HG02763 (cell line): ENCODE data around the gene MFSD2B.
"Not testable (repeated sequence)": the region's sequence is repeated elsewhere in the genome, so short reads cannot be mapped to it uniquely, and the experiment has no call there.

Source experiments
- ATAC-seq: cut with Tn5 transposase; IDR thresholded peaks from one replicate; pipeline ENCODE4 v1.9.1; 2021; ENCODE audit warnings: mild to moderate bottlenecking, moderate library complexity; ENCODE audit not compliant: unreplicated experiment

MFSD2B gene

DNA sequence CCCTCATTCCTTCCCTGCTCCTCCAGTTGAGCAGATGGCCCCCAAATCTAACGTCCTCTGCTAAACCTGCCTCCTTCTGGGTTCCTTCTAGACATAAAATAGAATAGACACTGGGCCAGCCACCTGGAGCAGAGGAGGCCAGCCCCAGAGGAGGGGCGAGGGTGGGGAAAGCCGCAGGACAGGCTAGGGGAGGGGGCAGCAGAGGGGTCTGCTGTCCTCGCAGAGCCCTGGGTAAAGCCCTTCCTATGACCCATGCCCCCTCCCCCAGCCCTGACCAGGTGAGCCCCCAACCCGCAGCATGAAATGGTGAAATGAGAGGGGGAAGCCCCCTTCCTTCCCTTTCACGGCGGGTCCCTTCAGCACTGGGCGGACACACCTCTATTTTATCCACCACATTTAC lies 7.8 kb downstream of the MFSD2B start:
- ATAC-seq, result no peak

DNA sequence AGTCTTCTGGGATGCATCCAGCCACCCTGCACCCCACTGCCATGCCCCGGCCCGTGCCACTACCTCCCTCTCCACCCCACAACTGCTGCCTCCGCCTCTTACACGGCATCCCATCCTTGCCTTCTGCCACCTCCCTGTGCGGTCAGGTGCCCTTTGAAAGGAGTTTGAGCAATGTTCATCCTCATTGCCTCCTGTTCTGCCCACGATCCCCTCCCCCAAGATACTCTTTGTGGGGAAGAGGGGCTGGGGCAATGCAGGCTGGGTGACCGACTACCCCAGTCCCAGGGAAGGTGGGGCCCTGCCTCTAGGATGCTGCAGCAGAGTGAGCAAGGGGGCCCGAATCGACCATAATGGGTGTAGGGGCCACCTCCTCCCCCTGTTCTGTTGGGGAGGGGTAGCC lies 8.4 kb downstream of the MFSD2B start:
- no peak for ATAC-seq

DNA sequence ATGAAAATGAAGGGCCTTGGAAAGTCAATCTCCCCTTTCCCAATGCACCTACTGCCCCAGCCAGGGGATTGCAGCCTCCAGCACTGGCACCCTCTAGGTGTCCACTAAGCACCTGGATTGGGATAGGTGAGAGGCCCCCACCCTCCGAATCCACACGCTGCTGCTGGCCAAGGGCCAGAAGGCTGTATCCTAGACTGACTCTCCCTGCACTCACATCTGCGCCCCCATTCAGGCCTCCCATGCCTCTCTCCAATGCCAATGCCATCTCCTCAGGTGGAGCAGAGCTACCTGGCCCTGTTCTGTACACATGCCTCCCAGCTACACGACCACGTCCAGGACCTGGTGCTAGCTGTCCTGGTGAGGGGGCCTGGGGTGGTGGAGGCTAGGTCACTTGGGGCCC lies 9.8 kb downstream of the MFSD2B start:
- ATAC-seq, result no peak

DNA sequence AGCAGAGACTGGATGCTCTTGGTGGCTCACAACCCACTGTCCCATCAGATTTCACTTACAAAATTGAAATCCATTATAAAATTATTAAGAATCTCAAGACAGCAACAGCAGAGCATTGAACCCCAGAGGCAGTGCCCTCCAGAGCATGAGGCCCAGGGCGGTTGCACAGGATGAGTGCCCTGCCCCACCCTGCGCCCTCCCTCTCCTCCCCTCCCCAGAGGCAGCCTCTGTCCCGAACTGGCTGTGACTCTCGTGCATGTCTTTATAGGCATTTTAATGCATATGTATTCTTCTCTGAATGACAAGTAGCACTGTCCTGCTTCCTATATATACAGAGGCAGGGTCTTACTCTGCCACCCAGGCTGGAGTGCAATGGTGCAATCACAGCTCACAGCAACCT lies 10.4 kb downstream of the MFSD2B start:
- no peak for ATAC-seq

DNA sequence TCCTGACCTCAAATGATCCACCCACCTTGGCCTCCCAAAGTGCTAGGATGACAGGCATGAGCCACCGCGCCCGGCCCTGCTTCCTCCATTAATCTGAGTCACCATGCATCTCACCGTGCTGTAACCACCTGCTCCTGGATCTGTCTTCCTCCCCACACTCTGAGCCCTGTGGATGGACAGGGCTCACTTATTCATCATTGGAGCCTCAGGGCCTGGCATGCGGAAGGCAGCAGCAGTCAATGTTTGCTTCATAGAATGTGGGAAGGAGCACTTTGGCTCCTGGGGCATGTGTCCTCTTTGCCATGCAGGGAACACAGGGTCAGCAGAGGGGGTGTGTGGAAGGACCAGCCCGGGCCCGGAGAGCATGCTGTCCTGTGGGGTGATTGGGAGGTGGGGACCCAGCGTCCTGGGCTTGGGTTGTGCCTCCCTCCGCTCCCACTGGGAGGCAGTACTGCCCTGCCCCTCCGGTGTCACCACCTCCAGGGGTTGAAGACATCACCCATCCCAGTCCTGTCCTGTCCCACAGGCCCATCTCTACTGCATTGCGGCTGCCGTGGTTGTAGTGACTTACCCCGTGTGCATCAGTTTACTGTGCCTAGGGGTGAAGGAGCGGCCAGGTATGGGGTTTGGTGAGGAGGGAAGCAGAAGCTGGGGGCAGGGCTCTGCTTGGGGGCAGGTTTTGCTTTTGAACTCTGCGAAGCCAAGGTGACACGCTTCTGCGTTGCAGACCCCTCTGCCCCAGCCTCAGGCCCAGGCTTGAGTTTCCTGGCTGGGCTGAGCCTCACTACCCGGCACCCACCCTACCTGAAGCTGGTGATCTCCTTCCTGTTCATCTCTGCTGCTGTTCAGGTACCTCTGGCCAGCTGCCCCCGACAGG lies 11.5 kb downstream of the MFSD2B start:
- ATAC-seq, result no peak

DNA sequence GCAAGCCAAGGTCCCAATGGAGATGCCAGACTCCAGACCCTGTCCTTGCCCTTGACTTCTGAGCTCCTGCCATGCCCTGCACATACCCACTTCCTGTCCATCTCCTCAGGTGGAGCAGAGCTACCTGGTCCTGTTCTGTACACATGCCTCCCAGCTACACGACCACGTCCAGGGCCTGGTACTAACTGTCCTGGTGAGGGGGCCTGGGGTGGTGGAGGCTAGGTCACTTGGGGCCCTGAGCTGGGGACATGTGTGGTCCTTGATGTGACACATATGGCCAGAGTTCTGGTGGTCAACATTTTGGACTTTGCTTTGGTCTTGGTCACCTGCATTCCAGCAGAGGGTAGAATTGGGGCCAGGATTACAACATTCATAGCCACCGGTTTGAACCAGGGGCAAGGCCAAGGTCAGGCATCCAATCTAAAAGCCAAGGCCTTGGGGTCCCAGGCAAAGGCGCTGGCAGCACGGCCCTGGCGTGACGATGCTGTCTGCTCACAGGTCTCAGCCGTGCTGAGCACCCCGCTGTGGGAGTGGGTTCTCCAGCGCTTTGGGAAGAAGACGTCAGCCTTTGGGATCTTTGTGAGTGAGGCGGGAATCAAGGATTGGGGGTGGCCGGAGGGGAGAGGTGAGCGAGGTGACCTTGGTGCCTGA lies 12.6 kb downstream of the MFSD2B start:
- no peak for ATAC-seq

DNA sequence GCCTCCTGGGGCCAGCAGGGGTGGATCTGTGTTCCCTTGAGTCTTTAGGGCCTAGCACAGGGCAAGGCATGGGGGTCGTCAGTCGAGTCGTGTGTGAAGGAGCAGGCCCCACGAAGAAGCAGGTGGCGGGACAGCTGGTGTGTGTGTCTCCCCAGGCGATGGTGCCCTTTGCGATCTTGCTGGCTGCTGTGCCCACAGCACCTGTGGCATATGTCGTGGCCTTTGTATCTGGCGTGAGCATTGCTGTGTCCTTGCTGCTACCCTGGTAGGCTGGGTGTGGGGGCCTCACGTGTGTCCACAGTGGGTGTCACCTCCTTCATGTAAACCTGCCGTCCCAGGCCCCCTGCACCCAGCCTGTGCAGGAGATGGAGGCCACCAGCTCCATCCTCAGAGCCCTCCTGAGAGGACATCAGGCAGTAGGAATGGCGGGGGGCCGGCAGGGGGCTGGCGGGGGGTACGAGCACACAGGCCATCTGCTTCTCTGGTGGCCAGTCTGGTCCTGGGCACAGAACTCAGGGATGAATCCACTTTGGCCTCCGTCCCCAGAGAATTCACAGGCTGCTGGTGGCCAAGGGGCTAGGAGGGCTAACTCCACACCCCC lies 13.2 kb downstream of the MFSD2B start:
- no peak for ATAC-seq

DNA sequence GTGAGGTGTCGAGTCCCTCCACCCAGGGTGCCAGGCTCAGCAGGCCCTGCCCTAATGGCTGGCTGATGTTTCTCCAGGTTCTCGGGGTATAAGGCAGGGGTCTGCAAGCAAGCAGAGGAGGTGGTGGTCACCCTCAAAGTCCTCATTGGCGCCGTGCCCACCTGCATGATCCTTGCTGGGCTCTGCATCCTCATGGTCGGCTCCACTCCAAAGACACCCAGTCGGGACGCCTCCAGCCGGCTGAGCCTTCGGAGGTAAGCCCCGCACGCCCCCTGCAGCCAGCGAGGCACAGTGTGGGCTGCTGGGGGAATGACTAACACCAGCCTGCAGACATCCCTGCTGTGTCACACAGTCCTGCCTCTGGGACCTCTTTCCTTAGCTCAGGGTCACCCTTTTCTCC lies 14.1 kb downstream of the MFSD2B start:
- ATAC-seq, result no peak

DNA sequence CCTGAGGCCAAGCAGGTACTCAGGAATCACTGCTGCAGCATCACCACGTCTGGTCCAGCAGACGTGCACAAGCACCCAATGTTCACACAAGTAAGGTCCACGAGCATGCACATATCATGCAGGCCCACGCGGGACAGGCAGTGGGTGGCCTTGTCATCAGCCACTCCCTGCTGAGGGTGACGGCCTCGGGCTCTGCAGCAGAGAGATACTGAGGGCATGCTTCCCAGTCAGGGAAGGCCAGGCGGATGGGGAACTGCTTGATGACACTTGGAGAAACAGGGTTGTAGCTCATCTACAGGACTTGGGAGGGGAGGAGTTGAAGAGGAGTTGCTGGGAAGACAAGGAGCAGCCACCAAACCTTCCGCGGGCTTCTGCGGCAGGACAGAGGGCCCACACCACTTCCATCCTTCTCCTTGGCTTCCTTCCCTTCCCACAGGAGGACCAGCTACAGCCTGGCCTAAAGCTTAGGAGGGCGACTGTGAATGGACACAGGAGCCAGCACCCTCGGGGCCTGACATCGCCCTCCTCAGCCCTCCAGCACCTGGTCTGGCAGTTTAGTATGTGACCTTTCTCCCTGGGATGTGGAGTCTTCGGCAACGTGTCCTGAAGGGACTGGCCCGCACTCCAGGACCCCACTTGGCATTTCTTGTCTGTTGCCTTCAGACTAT lies 15.2 kb downstream of the MFSD2B start:
- ATAC-seq, result no peak

DNA sequence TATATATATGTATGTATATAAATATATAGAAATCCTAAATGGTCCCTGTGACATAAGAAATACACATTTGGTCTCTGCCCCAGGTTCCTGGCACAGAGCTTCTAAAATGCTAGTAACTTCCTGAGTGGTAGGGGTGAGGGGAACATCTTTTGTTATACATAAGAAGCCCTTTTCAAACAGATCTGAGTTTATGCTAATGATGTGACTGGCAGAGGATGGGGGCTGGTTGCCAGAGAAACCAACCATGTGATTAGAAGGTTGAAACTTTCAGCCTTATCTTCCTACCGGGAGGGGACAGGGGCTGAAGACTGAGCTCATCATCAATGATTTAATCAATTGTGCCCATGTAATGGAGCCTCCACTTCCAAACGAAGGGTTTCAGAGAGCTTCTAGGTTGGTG lies 16.3 kb downstream of the MFSD2B start:
- no peak for ATAC-seq

DNA sequence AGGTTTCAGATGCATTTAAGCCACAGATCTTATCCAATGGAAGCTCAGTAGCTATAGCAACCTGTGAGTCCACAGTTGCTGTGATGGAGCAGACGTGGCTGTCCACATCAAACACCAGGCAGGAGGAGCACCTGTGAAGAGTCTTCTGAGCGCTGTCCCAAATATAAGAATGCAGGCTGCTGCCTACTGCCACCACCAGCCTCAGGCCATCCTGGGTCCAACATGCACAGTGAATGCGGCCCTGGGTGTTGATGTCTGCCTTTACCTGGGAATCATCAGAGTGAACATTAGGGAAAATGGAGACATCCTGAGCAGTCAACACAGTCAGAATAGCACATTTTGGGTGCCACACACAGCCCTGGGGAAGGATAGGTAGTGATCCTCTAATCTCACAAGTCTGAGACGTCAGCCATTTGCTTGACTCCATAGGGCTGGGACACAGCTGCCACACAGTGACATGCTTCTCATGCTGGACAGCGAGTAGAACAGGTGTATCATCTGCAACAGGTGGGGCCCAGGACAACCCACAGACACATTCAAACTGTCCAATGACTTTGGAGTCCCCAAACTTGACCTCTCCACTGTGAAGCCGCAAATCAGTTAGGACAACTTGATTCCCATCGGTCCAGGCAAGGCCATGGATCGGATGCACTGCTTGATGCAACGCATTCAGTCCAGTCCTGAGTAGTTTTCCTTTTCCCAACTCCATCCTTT lies 29.1 kb downstream of the MFSD2B start:
- no peak for ATAC-seq

DNA sequence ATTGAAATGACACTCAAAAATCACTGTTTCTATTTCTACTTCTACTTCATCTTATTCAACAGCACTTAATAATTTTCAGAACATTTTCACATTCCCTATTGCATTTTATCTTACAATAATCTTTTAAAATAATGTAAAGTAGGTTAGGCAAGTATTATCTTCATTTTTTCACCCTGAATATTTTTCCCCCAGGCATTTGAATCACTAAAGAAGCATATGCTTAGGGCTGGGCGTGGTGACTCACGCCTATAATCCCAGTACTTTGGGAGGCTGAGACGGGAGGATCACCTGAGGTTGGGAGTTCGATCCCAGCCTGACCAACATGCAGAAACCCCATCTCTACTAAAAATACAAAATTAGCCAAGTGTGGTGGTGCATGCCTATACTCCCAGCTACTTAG lies 30.6 kb downstream of the MFSD2B start:
- ATAC-seq, result no peak

DNA sequence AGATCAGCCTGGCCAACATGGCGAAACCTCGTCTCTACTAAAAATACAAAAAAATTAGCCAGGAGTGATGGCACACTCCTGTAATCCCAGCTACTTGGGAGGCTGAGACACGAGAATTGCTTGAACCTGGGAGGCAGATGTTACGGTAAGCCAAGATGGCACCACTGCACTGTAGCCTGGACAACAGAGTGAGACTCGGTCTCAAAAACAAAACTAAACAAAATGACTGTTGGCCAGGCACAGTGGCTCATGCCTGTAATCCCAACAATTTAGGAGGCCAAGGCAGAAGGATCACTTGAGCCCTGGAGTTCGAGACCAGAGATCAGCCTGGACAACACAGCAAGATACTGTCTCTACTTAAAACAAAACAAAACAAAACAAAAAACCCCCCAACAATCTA lies 33.2 kb downstream of the MFSD2B start:
- ATAC-seq, result not testable (repeated sequence)

DNA sequence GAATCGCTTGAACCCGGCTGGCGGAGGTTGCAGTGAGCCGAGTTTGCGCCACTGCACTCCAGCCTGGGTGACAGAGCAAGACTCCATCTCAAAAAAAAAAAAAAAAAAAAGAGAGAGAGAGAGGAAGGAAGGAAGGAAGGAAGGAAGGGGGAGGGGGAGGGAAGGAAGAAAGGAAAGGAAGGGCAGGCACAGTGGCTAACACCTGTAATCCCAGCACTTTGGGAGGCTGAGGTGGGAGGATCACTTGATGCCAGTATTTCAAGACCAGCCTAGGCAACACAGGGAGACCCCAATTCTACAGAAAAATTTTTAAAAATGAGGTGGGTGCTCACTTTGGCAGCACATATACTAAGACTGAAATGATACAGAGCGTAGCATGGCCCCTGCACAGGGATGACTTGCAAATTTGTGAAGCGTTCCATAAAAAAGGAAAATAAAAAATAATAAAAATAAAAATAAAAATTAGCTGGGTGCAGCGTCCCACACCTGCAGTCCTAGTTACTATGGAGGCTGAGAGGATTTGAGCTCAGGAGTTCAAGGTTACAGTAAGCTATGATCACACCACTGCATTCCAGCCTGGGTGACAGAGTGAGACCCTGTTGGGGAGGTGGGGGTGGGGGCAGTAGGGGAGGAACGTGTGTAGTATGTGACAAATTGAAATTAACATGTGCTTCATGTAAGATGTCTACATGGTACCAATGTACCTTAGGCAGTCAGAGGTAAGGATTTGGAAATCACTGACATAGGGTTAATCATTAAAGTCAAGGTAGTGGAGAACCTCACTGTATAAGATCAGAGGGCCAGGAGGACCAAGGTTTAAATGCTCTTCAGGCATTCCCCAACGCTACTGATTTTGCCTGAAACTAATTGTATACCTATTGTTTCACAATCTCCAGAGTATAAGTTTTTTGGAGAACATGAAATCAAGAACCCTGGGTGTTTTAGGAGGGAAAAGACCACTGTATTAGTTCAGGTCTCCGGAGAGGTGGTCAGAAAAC lies 35.9 kb downstream of the MFSD2B start:
- no peak for ATAC-seq

DNA sequence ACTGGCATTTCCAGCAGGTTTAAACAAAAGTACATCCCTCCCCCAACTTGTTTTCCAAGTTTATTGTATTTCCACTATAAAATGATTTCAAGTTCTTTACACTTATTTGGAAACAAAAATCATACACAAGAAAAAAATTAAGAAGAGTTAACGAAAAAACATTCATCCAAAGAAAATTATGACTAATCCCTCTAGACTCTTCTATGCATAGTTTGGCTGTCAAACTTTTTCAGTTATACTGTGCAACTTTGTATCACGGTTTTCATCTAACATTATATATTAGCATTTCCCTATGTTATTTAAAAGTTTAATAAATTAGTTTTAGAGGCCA lies 36.7 kb downstream of the MFSD2B start:
- ATAC-seq, result no peak

DNA sequence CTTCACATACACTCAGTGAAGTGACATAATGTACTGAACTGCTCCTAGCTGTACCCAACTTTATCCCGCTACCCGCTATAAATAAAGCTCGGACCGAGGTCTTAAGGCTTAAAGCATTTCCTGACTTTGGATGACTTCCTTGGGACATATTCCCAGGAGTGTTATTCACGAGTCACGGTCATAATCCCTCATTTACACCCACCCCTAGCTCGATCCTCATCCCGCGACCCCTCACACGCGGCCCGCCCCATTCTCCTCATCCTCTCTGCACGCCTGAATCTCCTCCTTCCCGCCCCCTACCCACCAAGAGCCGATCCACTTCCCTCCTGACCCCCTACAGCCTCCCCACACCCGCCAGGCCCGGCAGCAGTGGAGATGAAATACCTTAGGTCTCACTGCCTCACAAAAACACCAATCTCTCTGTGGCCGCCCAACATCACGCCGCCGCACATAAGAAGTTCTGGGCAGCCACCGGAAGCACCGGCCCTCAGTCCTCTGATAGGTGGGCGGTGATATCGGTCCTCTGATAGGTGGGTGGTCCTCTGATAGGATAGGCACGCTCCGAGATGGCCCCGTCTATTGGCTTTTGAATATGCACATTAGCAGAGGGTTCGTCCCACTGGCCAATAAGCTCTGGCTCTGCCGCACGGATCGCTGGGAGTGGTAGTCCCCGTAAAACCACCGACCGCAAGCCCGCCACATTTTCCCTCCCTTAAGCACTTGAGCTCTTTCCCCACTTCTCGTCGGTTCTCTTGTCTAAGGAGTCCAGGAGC lies 37.2 kb downstream of the MFSD2B start, which contains the start of gene WDCP:
TSS of gene WDCP (minus strand) at position 462 of the 773 bp plus-strand sequence. CDS start 7,897 bp downstream, outside the sequence.
- ATAC-seq, result peak; percentile 99

DNA sequence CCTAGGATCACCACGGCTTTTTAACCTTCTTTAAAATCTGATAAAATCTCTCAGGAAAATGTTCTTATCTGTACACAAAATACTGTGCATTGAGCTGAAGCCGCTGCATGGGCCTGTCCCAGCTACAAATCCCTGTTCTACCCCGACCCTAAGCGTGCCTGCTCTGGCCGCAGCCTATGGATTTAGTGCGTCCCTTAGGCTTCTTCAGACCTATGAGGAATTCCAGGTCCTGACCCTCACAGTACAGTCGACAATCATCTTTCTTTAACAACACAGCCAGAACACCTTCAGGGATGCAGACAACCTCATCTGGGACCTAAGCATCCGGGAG lies 37.8 kb downstream of the MFSD2B start:
- no peak for ATAC-seq

DNA sequence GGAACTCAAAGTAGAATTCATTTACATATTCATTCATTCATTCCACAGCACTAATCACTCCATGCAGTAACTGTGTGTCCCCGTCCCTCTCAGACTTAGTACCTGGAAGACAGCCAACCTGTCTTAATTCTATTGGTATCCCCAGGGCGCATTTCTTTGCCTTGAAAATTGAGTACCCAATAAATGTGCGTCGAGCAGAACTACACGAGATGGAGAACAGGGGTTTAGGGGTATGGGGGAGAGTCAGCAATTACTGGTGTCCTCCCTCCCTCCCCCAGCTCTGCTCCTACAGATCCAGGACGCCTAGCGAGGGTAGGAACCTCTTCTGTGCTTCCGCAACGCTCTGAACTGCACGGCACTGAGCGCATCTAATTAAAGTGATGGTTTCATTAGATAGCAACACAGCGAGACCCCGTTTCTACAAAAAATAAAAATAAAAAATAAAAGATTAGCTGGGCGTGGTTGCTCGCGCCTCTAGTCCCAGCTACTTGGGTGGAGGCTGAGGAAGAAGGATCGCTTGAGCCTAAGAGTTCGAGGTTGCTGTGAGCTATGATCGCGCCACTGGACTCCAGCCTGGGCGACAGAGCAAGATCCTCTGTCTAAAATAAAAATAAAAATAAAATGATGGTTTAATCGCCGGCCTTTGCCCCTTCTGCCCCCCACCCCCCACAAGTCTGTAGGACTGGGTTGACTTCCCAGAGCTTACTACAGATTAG lies 39.0 kb downstream of the MFSD2B start:
- ATAC-seq, result no peak
